MCF 10A (cell line): ENCODE results near the gene SCD. TPM values are rescaled to one million over a fixed set of nuclear protein-coding genes. Genes with fewer than 3 reads are reported as not detected.

Source experiments
- BruUV-seq: library from RNA; stranded (reverse); fragments of 400-500 nt; replicated peaks from 2 replicates; lab custom pipeline; 2021; lab: Mats Ljungman, UMichigan
- CTCF ChIA-PET: fragments of 300-600 bp; sonication (Branson Sonifier 250); formaldehyde crosslinking; extraction: SDS; loops from one replicate; lab custom pipeline; 2021; ENCODE audit warnings: antibody characterized with exemption, inconsistent platforms; lab: Yijun Ruan, JAX
- POLR2A ChIA-PET: fragments of 300-600, 350-650 bp; sonication (Branson Sonifier 250); formaldehyde crosslinking; extraction: SDS; loops from one replicate; lab custom pipeline; 2020; ENCODE audit warnings: antibody characterized with exemption, inconsistent platforms; lab: Yijun Ruan, JAX
- DNase-seq: peaks from one replicate; pipeline ENCODE4 v3.0.0-alpha.2; 2018; ENCODE audit not compliant: unreplicated experiment
- H3K27ac Mint-ChIP-seq: one replicate; pipeline ENCODE4 v1.8.0; 2022; ENCODE audit warnings: mild to moderate bottlenecking, low read depth, mixed read lengths; ENCODE audit not compliant: unreplicated experiment
- H3K27me3 Mint-ChIP-seq: one replicate; pipeline ENCODE4 v1.8.0; 2022; ENCODE audit warnings: mixed read lengths; ENCODE audit not compliant: insufficient read depth, unreplicated experiment
- H3K36me3 Mint-ChIP-seq: one replicate; pipeline ENCODE4 v1.8.0; 2022; ENCODE audit warnings: mild to moderate bottlenecking, moderate library complexity, mixed read lengths; ENCODE audit not compliant: insufficient read depth, unreplicated experiment
- H3K4me1 Mint-ChIP-seq: one replicate; pipeline ENCODE4 v1.8.0; 2022; ENCODE audit warnings: mixed read lengths; ENCODE audit not compliant: insufficient read depth, unreplicated experiment
- H3K4me3 Mint-ChIP-seq: one replicate; pipeline ENCODE4 v1.8.0; 2022; ENCODE audit warnings: mild to moderate bottlenecking, moderate library complexity, mixed read lengths; ENCODE audit not compliant: unreplicated experiment
- H3K9me3 Mint-ChIP-seq: one replicate; pipeline ENCODE4 v1.8.0; 2022; ENCODE audit warnings: mixed read lengths; ENCODE audit not compliant: unreplicated experiment
- CTCF ChIP-seq: fragments of 200-600 bp; IDR thresholded peaks from one replicate; pipeline ENCODE4 v1.8.0; 2022; ENCODE audit warnings: antibody characterized with exemption, mild to moderate bottlenecking; ENCODE audit not compliant: unreplicated experiment
- intact Hi-C: fragments of 100-400 bp; cut with micrococcal nuclease; formaldehyde crosslinking; loops from 2 replicates; pipeline ENCODE4 v1.14.1; 2022
- total RNA-seq: library from RNA; stranded (reverse); gene quantifications from 2 replicates; pipeline ENCODE4 v1.2.3, GENCODE V29; 2022

The SCD gene
- total RNA-seq, 1 experiment from 2014 or later: 179 TPM

GRCh38 chr10:100359529-100360150 lies 12.6 kb downstream of the SCD start:
- Mint-ChIP-seq H3K4me1 (peaks cover 69% of the 10 kb centered on the region), H3K9me3 (no peaks in the 10 kb centered on the region), H3K27me3 (no peaks in the 10 kb centered on the region), H3K27ac (peak overlapping the region; percentile 43), H3K4me3 (no peak overlapping the region), H3K36me3 (peaks cover 77% of the 10 kb centered on the region)
- POLR2A ChIA-PET: interaction anchor here (0.6 to 13.8 kb wide), 6 partner anchors 9 to 176 kb away, joined by 4 to 493 read pairs (median 10); partner anchors contain the start of gene SCD
- DNase-seq: no peak
- intact Hi-C loops: no loop called here
- no TSS peak for BruUV-seq
- CTCF ChIA-PET: interaction anchor here (0.7 to 1.7 kb wide), 5 partner anchors 11 to 75 kb away, joined by 3 to 13 read pairs (median 4); partner anchors contain the start of gene SCD
- TF ChIP-seq CTCF: no peak

GRCh38 chr10:100360234-100360633 lies 13.2 kb downstream of the SCD start:
- H3K27ac Mint-ChIP-seq: peak overlapping the region; percentile 43
- H3K36me3 Mint-ChIP-seq: peaks cover 71% of the 10 kb centered on the region
- no peaks in the 10 kb centered on the region for H3K9me3 Mint-ChIP-seq
- H3K27me3 Mint-ChIP-seq: no peaks in the 10 kb centered on the region
- TF ChIP-seq CTCF: no peak
- peaks cover 69% of the 10 kb centered on the region for H3K4me1 Mint-ChIP-seq
- DNase-seq: no peak
- intact Hi-C loops: no loop called here
- no TSS peak for BruUV-seq
- ChIA-PET CTCF (interaction anchor here (0.7 to 1.7 kb wide), 5 partner anchors 12 to 74 kb away, joined by 3 to 13 read pairs (median 4); partner anchors contain the start of gene SCD), POLR2A (interaction anchor here (0.6 to 13.8 kb wide), 6 partner anchors 8 to 162 kb away, joined by 3 to 493 read pairs (median 10); partner anchors contain the start of gene SCD)
- H3K4me3 Mint-ChIP-seq: no peak overlapping the region

- no peaks in the 10 kb centered on the region for H3K9me3 Mint-ChIP-seq
- H3K27ac Mint-ChIP-seq: peak overlapping the region; percentile 85
- no TSS peak for BruUV-seq
- no peak for TF ChIP-seq CTCF
- intact Hi-C loops: no loop called here
- H3K36me3 Mint-ChIP-seq: peaks cover 45% of the 10 kb centered on the region
- H3K27me3 Mint-ChIP-seq: no peaks in the 10 kb centered on the region
- CTCF ChIA-PET: interaction anchor here (0.6 to 1.8 kb wide), 5 partner anchors 11 to 268 kb away, joined by 3 to 10 read pairs (median 5); no protein-coding TSS in a partner anchor
- H3K4me1 Mint-ChIP-seq: peaks cover 63% of the 10 kb centered on the region
- POLR2A ChIA-PET: interaction anchor here (0.6 to 13.8 kb wide), 5 partner anchors 8 to 551 kb away, joined by 4 to 493 read pairs (median 7); partner anchors contain the start of genes SCD and SLF2
- H3K4me3 Mint-ChIP-seq: no peak overlapping the region
- no peak for DNase-seq
Measured at GRCh38 chr10:100362570-100363496, 15.8 kb downstream of the SCD start.
